Liver (tissue), 9 donors: ENCODE results near the gene SPO11. TPM values are rescaled to one million over a fixed set of nuclear protein-coding genes. Genes with fewer than 3 reads are reported as not detected.

Source experiments
- DNase-seq: peaks from one replicate; pipeline ENCODE4 v3.0.0-alpha.2; 2017; ENCODE audit warnings: low spot score
- H3K27ac ChIP-seq, 2 donors: one replicate each; pipeline ENCODE4 v1.7.0; 2013; ENCODE audit warnings: inconsistent platforms in 2 of 2, low read length in 2 of 2, control low read depth in 1 of 2, low read depth in 1 of 2, mild to moderate bottlenecking in 1 of 2
- H3K27me3 ChIP-seq, 4 donors: one replicate each; pipeline versions ENCODE4 v1.6.1 to v1.7.0; 2013; ENCODE audit warnings: low read length in 3 of 4, inconsistent platforms in 1 of 4, mild to moderate bottlenecking in 1 of 4, moderate library complexity in 1 of 4; ENCODE audit not compliant: control insufficient read depth in 4 of 4, insufficient read depth in 4 of 4
- H3K36me3 ChIP-seq, 4 donors: one replicate each; pipeline versions ENCODE4 v1.6.1 to v1.7.0; 2013; ENCODE audit warnings: low read length in 3 of 4, mild to moderate bottlenecking in 3 of 4, low read depth in 1 of 4, moderate library complexity in 1 of 4; ENCODE audit not compliant: control insufficient read depth in 4 of 4, insufficient read depth in 3 of 4
- H3K4me1 ChIP-seq, 4 donors: one replicate each; pipeline versions ENCODE4 v1.6.1 to v1.7.0; 2013; ENCODE audit warnings: low read length in 3 of 4, mild to moderate bottlenecking in 3 of 4, moderate library complexity in 1 of 4; ENCODE audit not compliant: control insufficient read depth in 4 of 4, insufficient read depth in 4 of 4
- H3K4me3 ChIP-seq, 3 donors: one replicate each; pipeline versions ENCODE4 v1.6.1 to v1.7.0; 2013; ENCODE audit warnings: low read length in 3 of 3, control low read depth in 1 of 3, low read depth in 1 of 3, mild to moderate bottlenecking in 1 of 3
- H3K9ac ChIP-seq, 2 donors: one replicate each; pipeline ENCODE4 v1.7.0; 2013; ENCODE audit warnings: low read length in 2 of 2, mild to moderate bottlenecking in 2 of 2, moderate library complexity in 2 of 2, control low read depth in 1 of 2, low read depth in 1 of 2
- H3K9me3 ChIP-seq, 4 donors: one replicate each; pipeline versions ENCODE4 v1.6.1 to v1.7.0; 2013; ENCODE audit warnings: low read length in 3 of 4; ENCODE audit not compliant: control insufficient read depth in 4 of 4
- ATF3 ChIP-seq: IDR thresholded peaks from 2 replicates; pipeline ENCODE4 v1.6.1; 2016; ENCODE audit warnings: antibody characterized with exemption
- EGR1 ChIP-seq, 2 donors: IDR thresholded peaks; 2 replicates each; pipeline ENCODE4 v1.6.1; 2016 to 2018; ENCODE audit warnings: antibody characterized with exemption in 2 of 2, low read depth in 2 of 2
- FOXA1 ChIP-seq: IDR thresholded peaks from 2 replicates; pipeline ENCODE4 v1.6.1; 2016; ENCODE audit warnings: antibody characterized with exemption
- FOXA2 ChIP-seq: IDR thresholded peaks from 2 replicates; pipeline ENCODE4 v1.6.1; 2016; ENCODE audit warnings: antibody characterized with exemption
- GABPA ChIP-seq, 2 donors: IDR thresholded peaks in 1 of 2; conservative IDR thresholded peaks in 1 of 2; 2 replicates each; pipeline ENCODE4 v1.6.1; 2016; ENCODE audit warnings: antibody characterized with exemption in 2 of 2, mild to moderate bottlenecking in 1 of 2, moderate library complexity in 1 of 2
- HNF4A ChIP-seq, 2 donors: conservative IDR thresholded peaks; 2 replicates each; pipeline ENCODE4 v1.6.1; 2016; ENCODE audit warnings: antibody characterized with exemption in 2 of 2, mild to moderate bottlenecking in 2 of 2
- JUND ChIP-seq, 2 donors: IDR thresholded peaks; 2 replicates each; pipeline ENCODE4 v1.6.1; 2016; ENCODE audit warnings: antibody characterized with exemption in 2 of 2
- NR2F2 ChIP-seq: IDR thresholded peaks from 2 replicates; pipeline ENCODE4 v1.6.1; 2016; ENCODE audit warnings: antibody characterized with exemption
- RAD21 ChIP-seq, 2 donors: IDR thresholded peaks; 2 replicates each; pipeline ENCODE4 v1.6.1; 2016; ENCODE audit warnings: antibody characterized with exemption in 2 of 2, mild to moderate bottlenecking in 2 of 2
- REST ChIP-seq: IDR thresholded peaks from 2 replicates; pipeline ENCODE4 v1.6.1; 2016; ENCODE audit warnings: antibody characterized with exemption, mild to moderate bottlenecking
- RXRA ChIP-seq, 2 donors: IDR thresholded peaks; 2 replicates each; pipeline ENCODE4 v1.6.1; 2017 to 2018; ENCODE audit warnings: antibody characterized with exemption in 2 of 2, mild to moderate bottlenecking in 1 of 2
- TAF1 ChIP-seq: conservative IDR thresholded peaks from 2 replicates; pipeline ENCODE4 v1.6.1; 2016; ENCODE audit warnings: antibody characterized with exemption, mild to moderate bottlenecking
- YY1 ChIP-seq: IDR thresholded peaks from 2 replicates; pipeline ENCODE4 v1.6.1; 2016; ENCODE audit warnings: antibody characterized with exemption, mild to moderate bottlenecking
- WGBS: extraction: QIAGEN DNeasy Blood & Tissue Kit; methylation state at CpG from one replicate; pipeline ENCODE4 v1.1.7; 2013; 5-methylcytosine and 5-hydroxymethylcytosine counted together
- polyA plus RNA-seq, 2 donors: library from polyadenylated mRNA; stranded (reverse) in 1 of 2; unstranded in 1 of 2; fragments of 200-250 nt in 1 of 2; fragments of >200 nt in 1 of 2; fragmentation: Nextera tagmentation in 1 of 2; extraction: Ambion mirVana in 1 of 2; gene quantifications; one replicate each; pipeline versions ENCODE4 v1.2.1 to v1.2.3, GENCODE V29; 2013 to 2015
- total RNA-seq, 2 donors: library from RNA; depleted of rRNA; stranded (reverse); fragments of >200 nt; gene quantifications; one replicate each; pipeline ENCODE4 v1.2.3, GENCODE V29; 2014
- TF ChIP-seq, protein P1 (sequence below): IDR thresholded peaks from 2 replicates; pipeline ENCODE4 v1.6.1; 2016; ENCODE audit warnings: antibody characterized with exemption
- TF ChIP-seq, protein P2 (sequence below): IDR thresholded peaks from 2 replicates; pipeline ENCODE4 v1.6.1; 2016; ENCODE audit warnings: antibody characterized with exemption
- TF ChIP-seq, protein P3 (sequence below): fragments of 150-350 bp; IDR thresholded peaks from 2 replicates; pipeline ENCODE4 v1.5.1; 2017; ENCODE audit warnings: improper control_type of control experiment, low read depth, low read length; ENCODE audit not compliant: missing input control
- donor health status: healthy.
- donor health status: healthy.
- donor health status: healthy.
- donor health status: healthy.
- donor health status: healthy.

Gene SPO11
- total and polyA plus RNA-seq, 4 donors: not detected

DNA sequence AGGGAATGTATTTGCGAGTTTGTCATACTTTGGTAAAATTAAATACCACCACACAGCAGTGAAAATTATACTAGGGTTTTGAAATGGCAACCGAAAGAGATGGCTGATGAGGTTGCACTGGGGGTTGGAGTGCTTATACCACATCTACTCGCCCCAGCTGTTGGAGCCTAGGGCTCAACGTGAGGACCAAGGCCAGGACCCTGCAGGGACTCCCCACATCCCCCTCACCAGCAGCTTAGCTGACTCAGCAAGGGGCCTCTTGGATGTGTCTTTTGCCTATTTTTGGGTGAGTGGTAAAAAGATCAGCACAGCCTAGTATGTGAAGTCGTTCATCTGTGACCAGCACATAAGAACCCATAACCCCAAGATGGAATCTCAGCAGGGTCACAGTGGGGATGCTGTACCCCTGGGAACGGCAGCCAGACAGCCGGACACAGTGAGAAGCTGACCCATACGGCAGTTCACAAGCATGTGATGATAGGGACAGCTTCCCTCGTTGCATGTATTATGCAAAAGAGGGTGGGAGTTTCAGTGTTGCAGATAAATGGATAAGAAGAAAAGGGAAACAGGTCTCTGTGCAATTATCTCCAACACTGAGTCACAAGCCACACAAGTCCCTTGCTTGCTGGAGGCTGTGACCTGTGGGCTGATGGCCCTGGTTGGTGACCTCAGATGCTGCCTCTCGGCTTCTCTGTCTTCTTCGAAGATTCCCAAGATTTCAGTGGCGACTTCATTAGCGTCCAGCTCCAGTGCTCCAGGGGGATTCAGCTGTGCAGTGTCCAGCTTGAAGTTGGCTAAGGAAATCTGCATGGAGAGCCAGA is 20.9 kb upstream of the SPO11 start:
- Histone ChIP-seq H3K9ac (no peak overlapping the region), H3K4me1 (no peaks in the 10 kb centered on the region), H3K36me3 (no peaks in the 10 kb centered on the region), H3K27me3 (no peaks in the 10 kb centered on the region), H3K4me3 (no peak overlapping the region), H3K27ac (no peak overlapping the region), H3K9me3 (peaks cover 0 to 2% (median 0%) of the 10 kb centered on the region in 4 donors)
- DNase-seq: no peak
- TF ChIP-seq FOXA1 (no peak), NR2F2 (no peak), RAD21 (IDR thresholded peaks at IDR 0.05) (no peak), GABPA (IDR thresholded peaks at IDR 0.05 in 1 of 2, conservative IDR thresholded peaks at IDR 0.05 in 1 of 2) (no peak), RXRA (IDR thresholded peaks at IDR 0.05) (no peak), JUND (IDR thresholded peaks at IDR 0.05) (no peak), FOXA2 (no peak), TAF1 (no peak), EGR1 (IDR thresholded peaks at IDR 0.05; ENCODE audit: low read depth in 2 of 2) (no peak), REST (no peak), YY1 (no peak), ATF3 (no peak), HNF4A (conservative IDR thresholded peaks at IDR 0.05) (no peak)
- TF ChIP-seq, protein P1, sequence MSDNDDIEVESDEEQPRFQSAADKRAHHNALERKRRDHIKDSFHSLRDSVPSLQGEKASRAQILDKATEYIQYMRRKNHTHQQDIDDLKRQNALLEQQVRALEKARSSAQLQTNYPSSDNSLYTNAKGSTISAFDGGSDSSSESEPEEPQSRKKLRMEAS: no peak
- TF ChIP-seq, protein P2, sequence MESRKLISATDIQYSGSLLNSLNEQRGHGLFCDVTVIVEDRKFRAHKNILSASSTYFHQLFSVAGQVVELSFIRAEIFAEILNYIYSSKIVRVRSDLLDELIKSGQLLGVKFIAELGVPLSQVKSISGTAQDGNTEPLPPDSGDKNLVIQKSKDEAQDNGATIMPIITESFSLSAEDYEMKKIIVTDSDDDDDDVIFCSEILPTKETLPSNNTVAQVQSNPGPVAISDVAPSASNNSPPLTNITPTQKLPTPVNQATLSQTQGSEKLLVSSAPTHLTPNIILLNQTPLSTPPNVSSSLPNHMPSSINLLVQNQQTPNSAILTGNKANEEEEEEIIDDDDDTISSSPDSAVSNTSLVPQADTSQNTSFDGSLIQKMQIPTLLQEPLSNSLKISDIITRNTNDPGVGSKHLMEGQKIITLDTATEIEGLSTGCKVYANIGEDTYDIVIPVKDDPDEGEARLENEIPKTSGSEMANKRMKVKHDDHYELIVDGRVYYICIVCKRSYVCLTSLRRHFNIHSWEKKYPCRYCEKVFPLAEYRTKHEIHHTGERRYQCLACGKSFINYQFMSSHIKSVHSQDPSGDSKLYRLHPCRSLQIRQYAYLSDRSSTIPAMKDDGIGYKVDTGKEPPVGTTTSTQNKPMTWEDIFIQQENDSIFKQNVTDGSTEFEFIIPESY: no peak
- TF ChIP-seq, protein P3, sequence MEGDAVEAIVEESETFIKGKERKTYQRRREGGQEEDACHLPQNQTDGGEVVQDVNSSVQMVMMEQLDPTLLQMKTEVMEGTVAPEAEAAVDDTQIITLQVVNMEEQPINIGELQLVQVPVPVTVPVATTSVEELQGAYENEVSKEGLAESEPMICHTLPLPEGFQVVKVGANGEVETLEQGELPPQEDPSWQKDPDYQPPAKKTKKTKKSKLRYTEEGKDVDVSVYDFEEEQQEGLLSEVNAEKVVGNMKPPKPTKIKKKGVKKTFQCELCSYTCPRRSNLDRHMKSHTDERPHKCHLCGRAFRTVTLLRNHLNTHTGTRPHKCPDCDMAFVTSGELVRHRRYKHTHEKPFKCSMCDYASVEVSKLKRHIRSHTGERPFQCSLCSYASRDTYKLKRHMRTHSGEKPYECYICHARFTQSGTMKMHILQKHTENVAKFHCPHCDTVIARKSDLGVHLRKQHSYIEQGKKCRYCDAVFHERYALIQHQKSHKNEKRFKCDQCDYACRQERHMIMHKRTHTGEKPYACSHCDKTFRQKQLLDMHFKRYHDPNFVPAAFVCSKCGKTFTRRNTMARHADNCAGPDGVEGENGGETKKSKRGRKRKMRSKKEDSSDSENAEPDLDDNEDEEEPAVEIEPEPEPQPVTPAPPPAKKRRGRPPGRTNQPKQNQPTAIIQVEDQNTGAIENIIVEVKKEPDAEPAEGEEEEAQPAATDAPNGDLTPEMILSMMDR: no peak
- WGBS: 57% methylated on average over 13 of the region's 13 CpGs
